CD4-positive, alpha-beta memory T cell (primary cell): ENCODE data around the gene TTC33. TPM values are rescaled to one million over a fixed set of nuclear protein-coding genes. Genes with fewer than 3 reads are reported as not detected.

Source experiments
- CTCF ChIA-PET: fragments of 350-600 bp; sonication (Branson Sonifier 250); formaldehyde crosslinking; loops from one replicate; lab custom pipeline; 2021; ENCODE audit warnings: inconsistent platforms; ENCODE audit not compliant: partially characterized antibody; lab: Charles Lee
- POLR2A ChIA-PET: fragments of 350-600 bp; sonication (Branson Sonifier 250); formaldehyde crosslinking; loops from one replicate; lab custom pipeline; 2021; ENCODE audit not compliant: partially characterized antibody; lab: Charles Lee
- DNase-seq, 5 donors: peaks; one replicate each; pipeline versions ENCODE4 v3.0.0 to v3.0.0-alpha.2; 2020 to 2022; ENCODE audit warnings: mixed read lengths in 1 of 5
- H3K27ac ChIP-seq: one replicate; pipeline ENCODE4 v1.7.0; 2013; ENCODE audit warnings: low read depth, low read length
- H3K27me3 ChIP-seq: 2 replicates; pipeline ENCODE4 v1.7.0; 2013; ENCODE audit warnings: mild to moderate bottlenecking, low read length, moderate library complexity; ENCODE audit not compliant: insufficient read depth
- H3K36me3 ChIP-seq: 2 replicates; pipeline ENCODE4 v1.7.0; 2013; ENCODE audit warnings: mild to moderate bottlenecking, low read length, moderate library complexity; ENCODE audit not compliant: insufficient read depth
- H3K4me1 ChIP-seq: 2 replicates; pipeline ENCODE4 v1.7.0; 2013; ENCODE audit warnings: mild to moderate bottlenecking, low read length, moderate library complexity; ENCODE audit not compliant: insufficient read depth
- H3K4me3 ChIP-seq, 2 donors: one replicate each; pipeline ENCODE4 v1.7.0; 2013; ENCODE audit warnings: low read length in 2 of 2, mild to moderate bottlenecking in 1 of 2
- H3K9me3 ChIP-seq, 2 donors: one replicate each; pipeline ENCODE4 v1.7.0; 2013; ENCODE audit warnings: low read length in 2 of 2, control low read depth in 1 of 2; ENCODE audit not compliant: control insufficient read depth in 1 of 2
- H3K27ac Mint-ChIP-seq, 7 donors: one replicate each; pipeline ENCODE4 v1.8.0; 2020 to 2021; ENCODE audit warnings: mixed read lengths in 7 of 7, mild to moderate bottlenecking in 6 of 7, inconsistent platforms in 3 of 7, moderate library complexity in 3 of 7
- H3K27me3 Mint-ChIP-seq, 2 donors: one replicate each; pipeline ENCODE4 v1.8.0; 2020 to 2021; ENCODE audit warnings: mixed read lengths in 2 of 2
- H3K36me3 Mint-ChIP-seq, 2 donors: one replicate each; pipeline ENCODE4 v1.8.0; 2020 to 2021; ENCODE audit warnings: mixed read lengths in 2 of 2, inconsistent platforms in 1 of 2, mild to moderate bottlenecking in 1 of 2
- H3K4me1 Mint-ChIP-seq, 4 donors: one replicate each; pipeline ENCODE4 v1.8.0; 2020 to 2021; ENCODE audit warnings: mixed read lengths in 4 of 4, mild to moderate bottlenecking in 1 of 4
- H3K4me3 Mint-ChIP-seq, 8 donors: one replicate each; pipeline ENCODE4 v1.8.0; 2020 to 2021; ENCODE audit warnings: mixed read lengths in 8 of 8, mild to moderate bottlenecking in 7 of 8, moderate library complexity in 6 of 8, inconsistent platforms in 3 of 8
- H3K9me3 Mint-ChIP-seq, 8 donors: one replicate each; pipeline ENCODE4 v1.8.0; 2020 to 2021; ENCODE audit warnings: mixed read lengths in 8 of 8, mild to moderate bottlenecking in 5 of 8, inconsistent platforms in 3 of 8, moderate library complexity in 1 of 8
- intact Hi-C: fragments of 100-400 bp; cut with micrococcal nuclease; formaldehyde crosslinking; loops from one replicate; pipeline ENCODE4 v1.15.1; 2023
- polyA plus RNA-seq, 2 donors: library from polyadenylated mRNA; unstranded; fragments of 300-500 nt; fragmentation: Illumina TruSeq; gene quantifications; one replicate each; pipeline ENCODE4 v1.2.3, GENCODE V29; 2021
- total RNA-seq, 2 experiments: library from RNA; stranded (reverse); gene quantifications; one replicate each; pipeline ENCODE4 v1.2.3, GENCODE V29; 2021

The TTC33 gene
- total and polyA plus RNA-seq, 4 experiments from 2014 or later, result 13.2 to 17.2 (median 15.7) TPM

GRCh38 chr5:40677456-40677855 lies 78.3 kb downstream of the TTC33 start:
- Histone ChIP-seq H3K27me3 (no peaks in the 10 kb centered on the region), H3K27ac (peak overlapping the region; percentile 50), H3K36me3 (no peaks in the 10 kb centered on the region), H3K4me1 (peaks cover 64% of the 10 kb centered on the region), H3K9me3 (no peaks in the 10 kb centered on the region), H3K4me3 (no peak overlapping the region)
- intact Hi-C loops, result loop anchor here (5.0 kb wide), 1 partner anchor 1405 kb away; no protein-coding TSS in a partner anchor
- no peak for DNase-seq
- peaks cover 21 to 24% of the 10 kb centered on the region in 2 donors for H3K36me3 Mint-ChIP-seq
- peak overlapping the region in 6 of 7 donors; percentile 9 to 99 (median 94) for H3K27ac Mint-ChIP-seq
- H3K27me3 Mint-ChIP-seq, result no peaks in the 10 kb centered on the region
- ChIA-PET POLR2A (interaction anchor here (0.5 to 8.5 kb wide), 10 partner anchors 8 to 1573 kb away, joined by 3 to 158 read pairs (median 4); no protein-coding TSS in a partner anchor), CTCF (interaction anchor here (1.0 to 2.6 kb wide), 4 partner anchors 12 to 25 kb away, joined by 3 to 7 read pairs (median 6); no protein-coding TSS in a partner anchor)
- peaks cover 48 to 80% (median 57%) of the 10 kb centered on the region in 4 donors for H3K4me1 Mint-ChIP-seq
- peaks cover 0 to 9% (median 1%) of the 10 kb centered on the region in 8 donors for H3K9me3 Mint-ChIP-seq
- peak overlapping the region in 3 of 8 donors; percentile 9 to 52 (median 42) for H3K4me3 Mint-ChIP-seq

- H3K9me3 ChIP-seq, result no peaks in the 10 kb centered on the region
- peaks cover 14 to 18% of the 10 kb centered on the region in 2 donors for H3K36me3 Mint-ChIP-seq
- H3K27ac Mint-ChIP-seq, result peak overlapping the region; percentile 80 to 98 (median 92)
- H3K9me3 Mint-ChIP-seq, result peaks cover 0 to 6% (median under 1%) of the 10 kb centered on the region in 8 donors
- ChIA-PET CTCF (interaction anchor here (1.8 to 2.6 kb wide), 3 partner anchors 11 to 24 kb away, joined by 5 to 7 read pairs (median 6); no protein-coding TSS in a partner anchor), POLR2A (interaction anchor here (0.5 to 8.5 kb wide), 13 partner anchors 9 to 1573 kb away, joined by 3 to 158 read pairs (median 4); no protein-coding TSS in a partner anchor)
- H3K27me3 Mint-ChIP-seq, result no peaks in the 10 kb centered on the region
- intact Hi-C loops, result loop anchor here (5.0 kb wide), 1 partner anchor 1404 kb away; no protein-coding TSS in a partner anchor
- peaks cover 51 to 84% (median 61%) of the 10 kb centered on the region in 4 donors for H3K4me1 Mint-ChIP-seq
- H3K27me3 ChIP-seq, result no peaks in the 10 kb centered on the region
- H3K4me3 Mint-ChIP-seq, result peak overlapping the region in 6 of 8 donors; percentile 8 to 75 (median 31)
- peak overlapping the region; percentile 50 for H3K27ac ChIP-seq
- no peaks in the 10 kb centered on the region for H3K36me3 ChIP-seq
- DNase-seq, result no peak
- no peak overlapping the region for H3K4me3 ChIP-seq
- peaks cover 69% of the 10 kb centered on the region for H3K4me1 ChIP-seq
These were observed 79.0 kb downstream of the TTC33 start for GRCh38 chr5:40676613-40677343.

GRCh38 chr5:40675396-40676133 lies 80.2 kb downstream of the TTC33 start:
- Mint-ChIP-seq H3K36me3 (peaks cover 3 to 7% of the 10 kb centered on the region in 2 donors), H3K4me3 (peak overlapping the region in 7 of 8 donors; percentile 8 to 75 (median 47)), H3K9me3 (peaks cover 0 to 4% (median 0%) of the 10 kb centered on the region in 8 donors), H3K27me3 (no peaks in the 10 kb centered on the region), H3K4me1 (peaks cover 54 to 91% (median 70%) of the 10 kb centered on the region in 4 donors), H3K27ac (peak overlapping the region; percentile 84 to 98 (median 91))
- ChIA-PET POLR2A (interaction anchor here (0.6 to 8.5 kb wide), 10 partner anchors 9 to 283 kb away, joined by 3 to 158 read pairs (median 6); no protein-coding TSS in a partner anchor), CTCF (interaction anchor here (0.9 to 2.6 kb wide), 3 partner anchors 9 to 23 kb away, joined by 3 to 7 read pairs (median 4); no protein-coding TSS in a partner anchor)
- intact Hi-C loops, result loop anchor here (5.0 kb wide), 1 partner anchor 1403 kb away; no protein-coding TSS in a partner anchor
- no peaks in the 10 kb centered on the region for H3K9me3 ChIP-seq
- peak overlapping the region; percentile 50 for H3K27ac ChIP-seq
- peaks cover 76% of the 10 kb centered on the region for H3K4me1 ChIP-seq
- no peaks in the 10 kb centered on the region for H3K36me3 ChIP-seq
- H3K4me3 ChIP-seq, result peak overlapping the region in 1 of 2 donors; percentile 44
- DNase-seq, result peak; percentile 53 to 74 (median 60)
- H3K27me3 ChIP-seq, result no peaks in the 10 kb centered on the region

- no peaks in the 10 kb centered on the region for H3K36me3 ChIP-seq
- CTCF ChIA-PET, result interaction anchor here (1.5 kb wide), 1 partner anchor 22 kb away, joined by 4 read pairs; no protein-coding TSS in a partner anchor
These were observed 81.0 kb downstream of the TTC33 start for GRCh38 chr5:40674661-40675235.

GRCh38 chr5:40672425-40672824 lies 83.3 kb downstream of the TTC33 start:
- no peak overlapping the region for H3K27ac ChIP-seq
- no peak overlapping the region for H3K4me3 ChIP-seq
- Mint-ChIP-seq H3K27ac (peak overlapping the region; percentile 4 to 98 (median 62)), H3K4me1 (peaks cover 59 to 85% (median 74%) of the 10 kb centered on the region in 4 donors), H3K36me3 (no peaks in the 10 kb centered on the region), H3K4me3 (peak overlapping the region in 2 of 8 donors; percentile 18 to 32), H3K27me3 (no peaks in the 10 kb centered on the region), H3K9me3 (no peaks in the 10 kb centered on the region)
- no peak for DNase-seq
- H3K9me3 ChIP-seq, result no peaks in the 10 kb centered on the region
- POLR2A ChIA-PET, result interaction anchor here (1.0 to 2.3 kb wide), 3 partner anchors 9 to 267 kb away, joined by 3 to 10 read pairs (median 5); no protein-coding TSS in a partner anchor
- CTCF ChIA-PET, result interaction anchor here (0.6 to 1.9 kb wide), 2 partner anchors 11 to 148 kb away, joined by 3 to 4 read pairs; no protein-coding TSS in a partner anchor
- H3K4me1 ChIP-seq, result peaks cover 83% of the 10 kb centered on the region
- no peaks in the 10 kb centered on the region for H3K27me3 ChIP-seq
- H3K36me3 ChIP-seq, result no peaks in the 10 kb centered on the region
- intact Hi-C loops, result no loop called here

More at GRCh38 chr5:40674661-40675235, 81.0 kb downstream of the TTC33 start:
- no peaks in the 10 kb centered on the region for H3K27me3 Mint-ChIP-seq
- peak overlapping the region in 3 of 8 donors; percentile 9 to 26 (median 10) for H3K4me3 Mint-ChIP-seq
- H3K4me3 ChIP-seq, result no peak overlapping the region
- H3K9me3 ChIP-seq, result no peaks in the 10 kb centered on the region
- no peak overlapping the region for H3K27ac ChIP-seq
- no peak for DNase-seq
- H3K27ac Mint-ChIP-seq, result peak overlapping the region; percentile 55 to 98 (median 73)
- no peaks in the 10 kb centered on the region for H3K27me3 ChIP-seq
- peaks cover 60 to 96% (median 78%) of the 10 kb centered on the region in 4 donors for H3K4me1 Mint-ChIP-seq
- H3K4me1 ChIP-seq, result peaks cover 85% of the 10 kb centered on the region
- H3K9me3 Mint-ChIP-seq, result peaks cover 0 to 2% (median 0%) of the 10 kb centered on the region in 8 donors
- POLR2A ChIA-PET, result interaction anchor here (1.5 to 8.5 kb wide), 5 partner anchors 11 to 264 kb away, joined by 8 to 158 read pairs (median 11); no protein-coding TSS in a partner anchor
- intact Hi-C loops, result loop anchor here (5.0 kb wide), 1 partner anchor 1402 kb away; no protein-coding TSS in a partner anchor
- peaks cover 0 to 2% of the 10 kb centered on the region in 2 donors for H3K36me3 Mint-ChIP-seq
